SK-N-SH treated with all-trans-retinoic acid at 6 μM for 48 hours (cell line): Measurements from ENCODE around the gene TMEM151A.

ENCODE experiments used
- ZFP3 ChIP-seq: fragments of 250-450 bp; sonication (Bioruptor Pico); IDR thresholded peaks from 2 replicates; pipeline ENCODE4 v1.5.0; 2020; ENCODE audit warnings: mild to moderate bottlenecking, moderate library complexity
- ZFP30 ChIP-seq: fragments of 450-650 bp; formaldehyde crosslinking; IDR thresholded peaks from 2 replicates; pipeline ENCODE4 v1.5.0; 2022; ENCODE audit warnings: mild to moderate bottlenecking, moderate library complexity
- TF ChIP-seq, protein P1 (sequence below): fragments of 250-450 bp; sonication (Bioruptor Pico); IDR thresholded peaks from 2 replicates; pipeline ENCODE4 v1.5.1; 2020; ENCODE audit warnings: low read depth, mild to moderate bottlenecking, moderate library complexity
- TF ChIP-seq, protein P2 (sequence below): fragments of 250-450 bp; sonication (Bioruptor Pico); IDR thresholded peaks from 2 replicates; pipeline ENCODE4 v1.8.0; 2020; ENCODE audit warnings: mild to moderate bottlenecking, moderate library complexity, borderline replicate concordance

DNA sequence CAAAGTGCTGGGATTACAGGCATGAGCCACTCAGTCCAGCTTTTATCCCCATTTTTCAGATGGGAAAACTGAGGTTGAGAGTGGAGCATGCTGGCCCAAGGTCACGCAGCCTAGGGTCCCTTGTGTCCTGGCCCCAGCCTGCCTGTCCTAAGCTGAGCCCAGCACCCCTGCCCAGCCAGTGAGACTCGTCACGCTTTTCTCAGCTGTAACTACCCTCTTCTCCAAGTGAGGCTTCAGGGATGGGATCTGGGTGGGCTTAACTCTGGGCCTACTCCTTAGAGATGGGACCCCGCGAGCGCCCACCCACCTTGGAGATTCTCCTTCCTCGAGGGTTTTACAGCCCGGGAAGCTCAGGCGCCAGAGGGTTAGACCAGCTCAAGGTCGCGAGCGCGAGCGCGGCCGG lies 390 bp upstream of the TMEM151A start:
- TF ChIP-seq ZFP30 (CRISPR knock-in tag) (no peak), ZFP3 (CRISPR knock-in tag) (no peak)
- TF ChIP-seq, protein P1, sequence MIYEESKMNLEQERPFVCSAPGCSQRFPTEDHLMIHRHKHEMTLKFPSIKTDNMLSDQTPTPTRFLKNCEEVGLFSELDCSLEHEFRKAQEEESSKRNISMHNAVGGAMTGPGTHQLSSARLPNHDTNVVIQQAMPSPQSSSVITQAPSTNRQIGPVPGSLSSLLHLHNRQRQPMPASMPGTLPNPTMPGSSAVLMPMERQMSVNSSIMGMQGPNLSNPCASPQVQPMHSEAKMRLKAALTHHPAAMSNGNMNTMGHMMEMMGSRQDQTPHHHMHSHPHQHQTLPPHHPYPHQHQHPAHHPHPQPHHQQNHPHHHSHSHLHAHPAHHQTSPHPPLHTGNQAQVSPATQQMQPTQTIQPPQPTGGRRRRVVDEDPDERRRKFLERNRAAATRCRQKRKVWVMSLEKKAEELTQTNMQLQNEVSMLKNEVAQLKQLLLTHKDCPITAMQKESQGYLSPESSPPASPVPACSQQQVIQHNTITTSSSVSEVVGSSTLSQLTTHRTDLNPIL, result no peak
- TF ChIP-seq, protein P2, sequence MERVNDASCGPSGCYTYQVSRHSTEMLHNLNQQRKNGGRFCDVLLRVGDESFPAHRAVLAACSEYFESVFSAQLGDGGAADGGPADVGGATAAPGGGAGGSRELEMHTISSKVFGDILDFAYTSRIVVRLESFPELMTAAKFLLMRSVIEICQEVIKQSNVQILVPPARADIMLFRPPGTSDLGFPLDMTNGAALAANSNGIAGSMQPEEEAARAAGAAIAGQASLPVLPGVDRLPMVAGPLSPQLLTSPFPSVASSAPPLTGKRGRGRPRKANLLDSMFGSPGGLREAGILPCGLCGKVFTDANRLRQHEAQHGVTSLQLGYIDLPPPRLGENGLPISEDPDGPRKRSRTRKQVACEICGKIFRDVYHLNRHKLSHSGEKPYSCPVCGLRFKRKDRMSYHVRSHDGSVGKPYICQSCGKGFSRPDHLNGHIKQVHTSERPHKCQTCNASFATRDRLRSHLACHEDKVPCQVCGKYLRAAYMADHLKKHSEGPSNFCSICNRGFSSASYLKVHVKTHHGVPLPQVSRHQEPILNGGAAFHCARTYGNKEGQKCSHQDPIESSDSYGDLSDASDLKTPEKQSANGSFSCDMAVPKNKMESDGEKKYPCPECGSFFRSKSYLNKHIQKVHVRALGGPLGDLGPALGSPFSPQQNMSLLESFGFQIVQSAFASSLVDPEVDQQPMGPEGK, result no peak
